GM18508 (cell line): Measurements from ENCODE around the gene CRADD.

Experiments
- ATAC-seq: cut with Tn5 transposase; IDR thresholded peaks from one replicate; pipeline ENCODE4 v1.9.1; 2021; ENCODE audit warnings: moderate number of reproducible peaks; ENCODE audit not compliant: insufficient read depth, unreplicated experiment

The CRADD gene

GRCh38 chr12:93729934-93730333 lies 52.8 kb downstream of the CRADD start:
- no peak for ATAC-seq

DNA sequence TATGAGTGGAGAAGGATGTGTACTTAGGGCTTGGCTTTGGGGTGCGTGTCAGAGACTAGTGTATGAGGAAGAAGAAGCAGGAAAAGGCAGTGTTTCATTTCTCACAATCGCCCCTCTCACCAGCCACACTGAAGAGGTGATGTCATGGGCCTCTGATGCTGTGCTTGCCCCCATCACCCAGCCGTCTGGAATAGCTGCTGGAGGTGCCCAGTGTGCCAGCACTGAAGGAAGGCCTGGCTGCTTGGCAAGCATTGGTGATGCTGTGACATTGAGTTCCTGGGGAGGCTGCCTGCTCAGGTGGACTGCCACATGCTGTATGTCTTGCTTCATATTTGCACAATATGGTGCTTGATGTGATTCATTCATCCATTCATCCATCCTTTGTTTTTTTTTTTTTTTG lies 56.2 kb downstream of the CRADD start:
- no peak for ATAC-seq

DNA sequence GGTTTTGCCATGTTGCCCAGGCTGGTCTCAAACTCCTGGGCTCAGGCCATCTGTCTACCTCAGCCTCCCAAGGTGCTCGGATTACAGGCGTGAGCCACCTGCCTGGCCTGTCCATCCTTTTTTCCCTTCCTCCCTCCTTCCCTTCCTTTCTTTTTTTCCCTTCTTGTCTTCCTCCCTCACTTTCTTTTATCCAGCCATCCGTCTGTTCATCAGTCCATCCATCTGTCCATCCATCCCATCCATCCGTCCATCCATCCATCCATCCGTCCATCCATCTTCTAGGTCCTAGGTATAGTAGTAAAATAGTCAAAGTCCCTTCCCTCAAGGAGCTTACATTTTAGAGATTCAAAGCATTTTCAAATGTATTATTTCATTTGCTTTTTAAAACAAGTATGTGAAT lies 56.8 kb downstream of the CRADD start:
- ATAC-seq: no peak

GRCh38 chr12:93734784-93735183 lies 57.6 kb downstream of the CRADD start:
- no peak for ATAC-seq

DNA sequence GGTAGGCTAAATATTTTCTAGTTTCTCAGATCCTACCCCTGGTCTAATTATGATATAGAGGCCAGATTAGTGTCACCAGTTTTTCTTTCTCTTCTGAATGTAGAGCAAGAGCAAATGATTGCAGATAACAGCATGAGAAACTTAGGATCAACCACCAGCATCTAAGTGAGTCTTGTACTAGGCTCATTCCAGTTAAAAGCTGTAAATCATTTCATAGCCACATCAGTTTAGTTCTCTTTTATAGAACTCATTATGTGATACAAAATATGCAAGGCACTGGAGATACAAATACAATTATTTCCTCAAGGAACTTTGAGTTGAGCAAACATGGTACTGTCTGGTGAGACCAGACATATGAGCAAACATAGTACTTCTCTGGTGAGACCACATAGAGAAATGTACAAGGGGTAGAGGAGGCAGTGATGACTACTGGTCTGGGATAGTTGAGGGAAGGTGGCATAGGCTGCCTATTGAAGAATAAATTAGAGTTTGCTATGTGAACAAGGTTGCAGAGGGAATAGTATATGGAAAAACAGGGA lies 59.5 kb downstream of the CRADD start:
- ATAC-seq: no peak

DNA sequence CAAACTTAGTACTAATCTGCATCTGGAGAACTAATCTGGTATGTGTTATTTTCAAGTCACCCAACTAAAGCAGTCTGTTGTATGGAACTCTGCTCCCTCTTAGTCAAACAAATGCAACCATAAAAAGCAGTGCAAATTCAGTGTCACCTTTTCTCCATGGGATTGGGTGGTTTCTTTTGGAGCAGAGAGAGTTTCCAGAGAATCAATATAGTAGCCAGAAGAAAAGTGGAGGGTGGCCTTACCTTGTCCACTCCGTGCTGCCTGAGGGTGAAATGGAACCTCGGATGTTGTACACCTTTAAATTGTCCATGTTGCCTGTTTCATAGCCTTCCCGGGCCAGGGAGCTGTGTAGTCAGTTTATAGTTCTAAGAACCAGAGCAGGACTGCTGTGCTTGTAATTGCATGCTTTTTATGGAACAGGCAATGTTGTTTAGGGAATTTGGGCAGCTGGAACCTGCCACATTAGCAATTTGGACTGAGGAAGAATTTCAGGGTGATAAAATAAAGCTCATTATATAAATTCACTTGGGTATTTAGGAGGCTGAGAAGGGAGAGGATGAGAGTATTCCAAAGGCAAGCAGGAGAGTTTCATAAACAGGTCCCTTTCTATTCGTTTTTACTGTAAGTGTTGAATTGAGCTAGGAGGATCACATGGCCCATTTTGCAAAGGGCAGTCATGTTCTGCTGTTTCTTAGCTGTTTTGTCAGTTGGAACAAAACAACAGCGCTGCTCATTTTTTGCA lies 60.5 kb downstream of the CRADD start:
- no peak for ATAC-seq

DNA sequence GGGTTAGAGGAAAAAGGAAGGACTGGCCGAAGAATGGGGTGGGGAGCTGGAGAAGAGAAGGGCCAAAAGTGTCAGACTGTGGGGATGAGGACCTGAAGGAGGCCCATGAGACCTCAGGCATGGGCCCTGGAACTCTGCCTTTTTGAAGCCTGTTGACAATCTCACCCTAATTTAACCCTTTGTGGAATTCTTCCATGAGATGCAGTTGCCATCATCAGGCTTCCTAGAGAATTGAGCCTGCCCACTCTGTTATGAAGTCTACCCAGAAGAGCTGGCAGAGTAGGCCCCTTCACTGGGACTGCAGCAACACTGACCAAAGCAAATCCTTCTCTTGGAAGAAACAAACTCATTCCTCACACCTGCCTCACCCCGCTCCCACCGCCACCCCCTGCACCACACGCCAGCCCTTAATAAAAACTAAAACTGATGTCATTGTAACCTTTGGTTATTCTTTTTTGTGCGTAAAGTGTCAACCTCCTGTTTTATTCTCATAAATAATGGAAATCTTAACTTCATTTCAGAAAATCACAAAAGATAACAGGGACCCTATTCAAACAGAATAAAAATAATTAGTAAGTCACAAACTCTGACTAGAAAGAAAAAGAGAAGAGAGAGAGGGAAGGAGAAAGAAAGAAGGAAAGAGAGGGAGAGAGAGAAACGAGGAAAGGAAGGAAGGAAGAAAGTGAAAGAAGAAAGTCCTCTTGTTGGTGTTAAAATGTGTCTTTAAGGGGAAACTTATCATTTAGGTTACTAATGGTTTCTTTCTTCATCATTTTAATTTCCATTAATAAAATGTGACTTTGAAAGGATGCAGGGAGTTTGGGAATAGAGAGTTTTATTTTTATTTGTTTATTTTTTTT lies 61.3 kb downstream of the CRADD start:
- ATAC-seq: no peak

DNA sequence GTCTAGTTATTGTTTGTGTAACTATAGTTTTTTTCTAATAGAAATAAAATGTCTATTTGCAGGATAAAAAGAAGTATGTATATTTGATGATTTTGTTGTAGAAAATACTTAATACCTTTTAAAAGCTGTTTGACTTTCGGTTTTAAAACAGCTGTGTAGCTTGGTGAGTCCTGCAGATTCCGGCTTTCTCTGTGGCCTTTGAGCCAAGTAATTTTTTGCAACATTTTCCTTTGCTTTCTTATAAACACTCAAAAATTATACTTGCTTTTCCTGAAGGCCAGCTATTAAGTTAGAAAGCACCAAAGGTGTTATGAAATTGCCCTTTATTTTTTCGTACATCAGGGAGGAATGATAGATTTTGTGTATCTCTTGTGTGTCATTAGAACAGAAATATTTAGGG lies 63.6 kb downstream of the CRADD start:
- no peak for ATAC-seq

- ATAC-seq: no peak
Measured at GRCh38 chr12:93741659-93742109, 64.5 kb downstream of the CRADD start.

GRCh38 chr12:93742110-93742934 lies 65.1 kb downstream of the CRADD start:
- no peak for ATAC-seq

DNA sequence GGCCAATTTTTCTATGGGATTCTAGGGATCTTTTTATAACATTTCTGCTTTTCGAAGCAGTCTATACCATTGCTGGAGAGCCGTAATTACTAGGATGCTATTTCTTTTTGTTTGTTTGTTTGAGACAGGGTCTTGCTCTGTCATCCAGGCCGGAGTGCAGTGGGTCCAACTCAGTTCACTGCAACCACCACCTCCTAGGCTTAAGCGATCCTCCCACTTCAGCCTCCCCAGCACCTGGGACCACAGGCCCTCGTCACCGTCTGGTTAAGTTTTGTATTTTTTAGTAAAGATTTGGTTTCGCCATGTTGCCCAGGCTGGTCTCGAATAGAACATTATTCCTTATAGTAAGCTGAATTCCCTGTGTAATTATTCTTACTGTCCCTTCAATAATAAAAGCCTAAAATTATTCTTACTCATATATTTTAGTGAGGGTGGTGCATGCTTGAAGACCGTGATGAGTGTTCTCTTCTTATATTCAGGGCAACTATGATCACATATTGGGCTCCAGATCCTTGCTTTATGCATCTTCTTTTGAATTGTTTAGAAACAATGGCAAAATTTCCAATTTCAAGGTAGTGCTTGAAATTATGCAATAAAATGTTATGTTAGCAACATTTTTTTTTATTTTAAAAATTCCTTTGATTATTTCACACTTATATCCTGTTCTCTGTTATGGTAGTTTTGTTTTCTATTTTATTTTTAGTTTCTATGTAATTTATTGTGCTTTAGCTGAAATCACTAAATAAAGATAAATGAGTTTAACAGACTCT lies 66.2 kb downstream of the CRADD start:
- ATAC-seq: no peak

DNA sequence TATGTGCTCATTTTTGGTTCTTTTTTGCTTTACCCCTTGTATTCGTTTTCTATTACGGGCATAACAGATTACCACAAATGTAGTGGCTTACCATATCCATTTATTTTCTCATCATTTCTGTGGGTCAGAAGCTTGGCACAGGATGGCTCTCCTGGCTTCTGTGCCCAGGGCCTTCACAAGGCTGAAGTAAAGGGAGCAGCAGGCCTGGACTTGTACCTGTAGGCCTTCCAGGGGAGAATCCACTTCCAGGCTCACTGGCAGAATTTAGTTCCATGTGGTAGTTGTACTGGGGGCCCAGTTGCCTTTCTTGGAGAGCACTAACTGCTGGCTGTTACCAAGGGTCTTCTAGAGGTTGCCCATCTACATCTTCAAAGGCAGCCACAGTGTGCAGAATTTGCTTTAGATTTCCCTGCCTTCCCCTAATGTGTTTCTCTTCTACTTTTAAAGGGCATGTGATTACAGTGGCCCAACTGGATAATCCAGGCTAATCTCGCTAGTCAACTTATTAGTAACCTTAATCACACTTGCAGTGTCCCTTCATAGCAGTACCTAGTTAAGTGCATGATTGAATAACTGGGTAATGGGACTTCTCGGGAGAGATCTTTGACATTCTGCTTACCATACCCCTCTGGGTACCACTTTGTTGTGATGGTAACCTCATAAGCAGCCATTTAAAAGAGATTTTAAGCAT lies 67.0 kb downstream of the CRADD start:
- ATAC-seq: no peak

DNA sequence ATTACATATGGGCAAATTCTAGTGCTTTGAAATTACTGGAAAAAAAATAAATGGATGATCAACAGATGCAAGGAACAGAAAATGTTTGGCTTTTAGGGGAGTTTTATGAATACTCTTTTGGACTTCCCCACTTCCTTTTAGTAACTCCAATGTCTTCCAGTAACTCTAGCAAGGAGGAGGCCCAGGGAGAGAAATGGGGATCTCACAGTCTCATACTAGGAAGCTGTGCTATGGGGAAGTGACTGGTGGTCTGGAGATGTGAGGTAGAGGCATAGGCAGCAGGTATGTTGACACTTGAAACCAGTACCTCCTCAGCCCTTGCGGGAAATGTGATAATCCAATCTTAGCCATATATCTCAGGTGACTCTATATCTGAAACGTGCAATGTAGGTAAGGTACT lies 68.1 kb downstream of the CRADD start:
- ATAC-seq: no peak

DNA sequence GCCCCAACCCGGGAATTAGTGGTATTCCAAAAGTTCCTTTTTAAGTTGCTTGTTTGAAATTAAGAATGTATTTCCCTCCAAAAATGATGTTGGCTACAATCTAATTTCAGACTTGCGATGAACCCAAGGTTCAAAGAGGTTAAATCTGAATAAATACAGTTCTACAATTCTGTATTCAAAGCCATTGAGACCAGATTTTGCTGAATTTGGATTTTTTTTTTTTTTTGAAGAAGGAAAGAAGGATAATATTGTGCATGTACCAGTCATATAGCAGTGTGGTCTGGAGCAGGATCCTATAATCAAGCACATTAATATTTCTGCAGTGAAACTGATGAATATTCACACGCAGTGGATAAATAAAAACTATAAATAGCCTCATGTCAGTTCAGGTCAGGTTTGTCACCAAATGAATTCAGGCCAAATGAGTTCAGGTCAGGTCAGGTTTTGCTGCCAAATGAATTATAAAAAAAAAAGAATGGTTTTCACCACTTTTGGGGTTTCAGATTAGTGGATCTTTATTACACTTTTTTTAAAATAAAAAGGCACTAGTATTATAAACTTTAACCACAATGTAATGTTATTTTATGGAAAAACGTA lies 69.5 kb downstream of the CRADD start:
- ATAC-seq: no peak

DNA sequence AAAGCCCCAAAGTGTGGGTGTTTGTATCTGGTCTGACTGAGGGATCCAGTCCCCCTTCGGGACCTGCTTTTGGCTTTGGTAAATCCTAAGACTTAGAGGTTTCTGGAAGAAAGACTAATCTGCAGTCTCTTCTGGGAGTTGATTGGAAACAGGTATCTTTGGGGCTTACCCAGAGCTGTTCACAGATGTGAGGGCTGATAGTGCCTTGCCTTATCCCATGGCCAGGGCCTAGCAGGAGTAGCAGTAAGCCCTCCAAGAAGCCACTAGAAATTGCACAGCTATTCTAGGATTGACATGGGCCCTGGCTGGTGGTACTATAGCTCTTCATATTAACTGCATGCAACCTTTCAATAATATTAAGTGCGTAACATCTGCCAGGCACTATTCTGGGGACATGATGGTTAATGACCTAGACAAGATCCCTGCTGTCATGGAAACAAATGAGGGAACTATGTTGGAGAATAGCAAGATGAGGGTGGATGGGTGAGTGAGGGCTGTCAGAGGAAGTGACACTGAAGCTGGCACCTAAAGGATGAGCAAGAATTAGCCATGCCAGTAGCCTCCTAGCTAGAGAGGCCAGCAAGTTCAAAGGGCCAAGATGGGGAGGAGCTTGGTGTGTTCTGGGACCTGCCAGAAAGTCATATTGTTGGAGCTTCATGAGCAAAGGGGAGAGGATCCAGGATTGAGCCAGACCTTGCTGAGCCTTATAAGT lies 71.7 kb downstream of the CRADD start:
- no peak for ATAC-seq

GRCh38 chr12:93749515-93749914 lies 72.3 kb downstream of the CRADD start:
- no peak for ATAC-seq

DNA sequence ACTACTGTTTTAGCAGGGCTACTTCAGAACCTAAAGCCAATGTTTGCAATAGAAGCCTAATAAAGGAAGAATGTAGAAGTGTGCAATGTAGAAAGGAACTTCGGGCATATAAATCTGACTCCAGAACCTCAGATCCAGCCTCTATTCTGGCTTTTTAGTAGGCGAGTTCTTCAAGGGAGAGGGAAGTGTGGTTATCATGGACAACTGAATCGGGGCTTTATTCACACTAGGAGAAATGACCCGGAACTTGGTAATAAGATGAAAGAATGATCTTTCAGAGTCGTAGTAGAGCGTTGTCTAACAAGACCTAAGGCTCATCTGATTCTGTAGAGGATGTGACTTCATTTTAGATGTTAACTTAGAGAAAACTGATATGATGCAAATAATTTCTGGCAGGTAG lies 72.9 kb downstream of the CRADD start:
- ATAC-seq: no peak
